Stimulated activated CD8-positive, alpha-beta memory T cell treated with anti-CD3 and anti-CD28 coated beads, Interleukin-12 subunit alpha, Interleukin-12 subunit beta, amount 100 ng/mL, for 1 hour (primary cell): Measurements from ENCODE around the gene LKAAEAR1.

Experiments used
- DNase-seq: peaks from one replicate; pipeline ENCODE4 v3.0.0-alpha.2; 2020; ENCODE audit warnings: low read depth

LKAAEAR1 gene

GRCh38 chr20:64065062-64065973, 18.9 kb downstream of the LKAAEAR1 start:
- no peak for DNase-seq

- DNase-seq, result no peak
Measured at GRCh38 chr20:64064145-64064698, 20.0 kb downstream of the LKAAEAR1 start.

DNA sequence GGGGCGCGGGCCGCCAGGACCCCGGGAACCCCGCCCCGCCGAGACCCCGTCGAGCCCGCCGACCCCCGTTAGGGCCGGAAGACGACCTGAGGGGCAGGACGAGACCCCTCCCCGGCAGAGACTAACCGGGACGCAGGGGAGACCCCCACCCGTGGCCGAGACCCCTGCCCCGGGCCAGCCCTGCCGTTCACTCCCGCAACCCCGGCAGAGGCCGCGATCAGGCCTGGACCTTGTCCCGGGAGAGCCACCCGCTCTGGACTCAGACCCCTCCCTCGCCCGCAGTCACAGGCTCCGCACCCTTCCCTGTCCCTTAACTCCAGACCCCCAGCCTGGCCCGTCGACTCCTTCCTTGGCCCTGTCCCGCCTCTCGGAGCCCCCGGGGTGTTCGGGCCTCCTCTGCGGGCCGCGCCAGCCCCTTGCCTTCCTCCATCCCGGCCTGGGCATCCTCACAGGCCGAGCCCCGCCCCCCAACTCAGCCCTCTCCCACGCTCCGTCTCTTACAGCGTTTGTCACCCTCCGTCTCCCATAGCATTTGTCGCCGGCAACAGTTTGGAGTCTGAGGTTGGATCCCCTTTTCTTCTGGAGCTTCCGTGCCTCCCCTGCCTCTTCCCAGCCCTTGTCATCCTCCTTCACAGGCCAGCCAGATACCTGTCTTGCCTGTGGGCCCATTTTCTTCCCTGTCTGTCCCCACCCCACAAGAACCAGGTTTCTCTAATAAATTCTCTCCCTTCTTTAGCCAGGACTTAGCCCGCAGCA, 20.6 kb downstream of the LKAAEAR1 start:
- no peak for DNase-seq

DNA sequence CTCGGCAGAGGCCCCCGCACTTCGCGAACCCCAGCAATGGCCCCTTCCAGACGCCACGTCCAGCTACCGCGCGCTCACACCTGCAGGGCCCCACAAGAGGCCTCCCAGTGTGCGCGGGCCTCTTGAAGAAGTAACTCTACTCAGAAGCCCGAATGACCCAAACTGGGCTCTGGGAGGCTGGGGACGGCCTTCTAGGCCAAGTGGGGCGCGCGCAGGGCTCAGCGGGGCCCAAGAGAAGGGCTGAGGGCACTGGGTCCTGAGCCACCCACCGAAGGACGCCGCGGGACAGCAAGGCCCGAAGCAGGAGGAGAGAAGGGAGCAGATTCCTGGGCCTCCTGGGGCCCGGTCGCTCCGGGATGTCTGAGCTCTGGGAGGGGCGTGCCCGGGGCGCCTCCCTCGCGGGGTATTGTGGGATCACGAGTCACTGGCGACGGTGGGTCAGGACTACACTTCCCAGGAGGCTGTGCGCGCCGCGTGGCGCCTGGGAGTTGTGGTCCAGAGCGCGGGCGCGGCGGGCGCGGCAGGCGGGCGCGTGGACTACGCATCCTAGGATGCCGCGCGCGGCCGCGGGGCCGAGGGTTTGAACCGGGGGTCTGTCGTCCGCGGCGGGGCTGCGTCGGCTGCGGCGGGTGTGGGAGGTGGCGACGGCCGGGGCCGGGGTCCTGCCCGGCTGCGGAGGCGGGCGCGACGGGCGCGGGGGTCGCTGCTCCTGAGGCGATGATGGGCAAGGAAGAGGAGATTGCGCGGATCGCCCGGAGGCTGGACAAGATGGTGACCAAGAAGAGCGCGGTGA, 21.4 kb downstream of the LKAAEAR1 start, which contains the start of gene TCEA2:
Gene TCEA2, plus strand, starts transcription at position 603 of the 793 bp plus-strand sequence. Its CDS starts 115 bp downstream, at position 718.
- peak; percentile 88 for DNase-seq

GRCh38 chr20:64062276-64062595, 22.0 kb downstream of the LKAAEAR1 start:
- DNase-seq, result no peak

DNA sequence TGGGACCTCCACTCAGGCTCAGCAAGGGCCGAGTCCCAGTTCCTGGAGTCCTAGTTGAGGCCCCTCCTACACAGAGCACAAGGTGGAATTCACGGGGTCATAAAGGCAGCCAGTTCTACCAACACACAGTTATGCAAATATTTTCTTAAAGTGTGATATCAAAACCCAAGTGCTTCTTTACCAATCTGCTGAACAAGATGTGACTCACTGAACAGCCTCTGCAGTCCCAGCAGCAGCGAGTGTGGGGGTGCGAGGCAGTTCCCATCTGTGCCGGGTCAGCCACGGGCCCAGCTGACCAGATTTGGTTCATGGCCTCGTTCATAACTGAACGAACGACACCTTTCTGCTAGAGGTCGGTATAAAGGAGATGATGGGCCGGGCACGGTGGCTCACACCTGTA, 25.7 kb downstream of the LKAAEAR1 start:
- no peak for DNase-seq

DNA sequence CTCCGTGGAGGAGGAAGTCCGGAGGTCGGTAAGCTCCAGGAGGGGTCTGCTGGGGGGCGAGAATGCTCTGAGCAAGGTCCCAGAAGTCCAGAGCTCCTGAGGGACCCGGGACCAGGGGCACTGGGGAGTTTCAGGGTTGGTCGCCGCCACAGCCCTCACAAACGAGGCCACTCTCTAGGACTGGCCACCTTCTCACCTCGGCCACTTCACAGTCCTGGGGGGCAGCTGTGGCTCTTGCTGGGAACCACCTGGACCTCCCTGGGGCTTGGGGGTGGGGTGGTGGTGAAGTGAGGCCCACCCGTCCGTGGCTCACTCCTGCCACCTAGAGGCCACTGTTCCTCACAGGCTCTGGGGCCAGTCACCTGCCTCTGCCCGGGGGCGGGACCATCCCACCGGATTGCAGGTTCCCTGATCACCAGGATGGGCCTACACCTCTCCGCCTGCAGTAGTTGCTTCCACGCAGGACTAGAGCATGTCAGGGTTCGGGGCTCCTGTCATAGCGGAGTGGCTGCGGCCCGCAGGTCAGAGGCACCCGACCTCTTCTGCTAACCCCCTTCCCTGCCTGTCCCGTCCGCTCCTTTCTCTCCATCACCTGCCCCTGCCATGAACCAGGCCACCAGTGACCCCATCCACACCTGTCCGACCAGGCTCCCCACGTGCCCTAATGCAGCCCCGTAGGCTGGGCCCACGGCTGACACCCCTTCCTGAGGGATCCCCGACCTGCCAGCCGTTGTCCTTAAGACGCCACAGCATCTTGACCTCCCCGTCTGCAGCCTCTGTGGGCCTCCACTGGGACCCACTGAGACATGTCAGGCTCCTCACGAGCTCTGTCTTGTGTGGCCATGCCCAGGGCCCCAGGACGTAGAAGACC, 26.3 kb downstream of the LKAAEAR1 start:
- DNase-seq, result peak; percentile 70

DNA sequence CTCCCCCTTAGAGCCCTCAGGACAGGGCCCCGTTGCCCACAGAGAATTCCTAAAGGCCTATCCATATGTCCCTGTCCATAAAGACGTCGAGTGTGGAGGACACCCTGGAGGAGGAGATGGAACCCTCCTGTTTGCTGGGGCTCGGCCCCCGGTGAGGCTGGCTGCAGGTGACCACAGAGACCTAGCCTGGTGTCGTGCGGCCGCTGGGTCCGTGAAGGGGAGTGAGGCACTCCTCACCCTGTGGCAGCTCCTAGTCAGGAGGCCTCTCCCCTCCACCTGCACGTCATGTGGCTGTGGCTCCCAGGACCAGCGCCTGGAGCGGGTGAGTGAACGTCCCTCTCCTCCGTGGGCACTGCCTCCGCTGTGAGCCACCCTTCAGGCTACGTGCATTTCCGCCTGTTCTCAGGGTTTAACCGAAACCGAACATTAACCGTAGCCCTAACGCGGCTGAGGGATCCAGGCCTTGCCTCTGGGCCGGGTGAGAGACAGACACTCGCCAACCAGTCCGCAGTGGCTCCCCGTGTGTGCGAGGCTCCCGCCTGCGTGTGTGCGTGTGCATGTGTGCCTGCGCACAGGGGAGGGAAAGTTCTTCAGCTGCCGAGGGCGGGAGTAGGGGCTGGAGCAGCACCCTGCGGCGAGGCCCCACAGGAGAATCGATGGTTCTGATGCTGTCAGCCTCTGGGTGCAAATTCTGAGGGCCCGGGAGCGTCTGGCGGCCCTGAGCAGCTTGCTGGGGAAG, 27.1 kb downstream of the LKAAEAR1 start:
- no peak for DNase-seq

DNA sequence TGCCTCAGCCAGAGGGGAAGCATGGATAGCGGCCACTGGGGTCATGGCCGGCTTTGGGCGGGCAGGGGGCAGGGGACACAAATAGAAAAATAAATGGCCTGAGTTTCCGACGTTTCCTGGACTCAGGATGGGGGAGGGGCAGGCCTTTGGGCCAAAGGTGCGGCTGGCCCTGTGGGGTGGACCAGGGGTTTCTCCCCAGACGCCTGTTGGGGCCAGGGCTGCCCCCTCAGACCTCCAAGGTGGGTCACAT, 27.6 kb downstream of the LKAAEAR1 start:
- no peak for DNase-seq

DNA sequence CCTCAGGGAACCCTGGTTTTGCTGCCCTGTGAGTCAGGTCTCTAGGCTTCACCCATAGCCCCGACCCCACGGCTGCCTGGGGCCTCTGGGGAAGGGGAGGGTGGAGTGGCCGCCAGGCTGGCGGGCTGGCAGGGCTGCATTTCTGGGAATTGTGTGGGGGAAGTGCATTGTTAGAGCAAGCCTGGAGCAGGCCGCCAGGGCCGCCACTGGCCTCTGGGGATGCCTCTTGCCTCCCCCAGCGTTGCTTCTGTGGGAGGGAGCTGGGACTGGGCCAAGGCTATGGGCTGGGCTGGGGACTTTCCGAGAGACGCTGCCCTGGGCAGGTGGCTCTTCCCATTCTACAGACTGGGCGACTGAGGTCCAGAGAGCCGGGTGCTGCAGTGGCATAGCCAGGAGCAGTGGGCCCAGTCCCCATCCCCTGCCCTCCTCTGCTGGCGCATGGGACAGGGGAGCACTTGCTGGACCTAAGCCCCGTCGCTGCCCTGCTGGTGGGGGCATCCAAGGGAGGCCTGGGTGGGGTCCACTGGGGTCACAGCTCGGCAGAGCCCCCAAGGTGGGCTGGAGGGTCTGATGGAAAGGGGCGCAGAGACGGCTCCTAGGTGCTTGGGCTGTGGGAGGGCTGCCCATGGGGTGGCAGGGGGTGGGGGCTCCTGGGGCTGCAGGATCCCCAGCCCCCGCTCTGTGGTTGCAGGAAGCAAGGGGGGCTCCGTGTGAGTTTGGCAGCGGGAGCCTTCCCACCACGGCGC, 28.1 kb downstream of the LKAAEAR1 start:
- DNase-seq, result no peak

GRCh38 chr20:64055396-64055892, 28.8 kb downstream of the LKAAEAR1 start:
- no peak for DNase-seq

GRCh38 chr20:64053841-64054661, 30.1 kb downstream of the LKAAEAR1 start:
- no peak for DNase-seq

DNA sequence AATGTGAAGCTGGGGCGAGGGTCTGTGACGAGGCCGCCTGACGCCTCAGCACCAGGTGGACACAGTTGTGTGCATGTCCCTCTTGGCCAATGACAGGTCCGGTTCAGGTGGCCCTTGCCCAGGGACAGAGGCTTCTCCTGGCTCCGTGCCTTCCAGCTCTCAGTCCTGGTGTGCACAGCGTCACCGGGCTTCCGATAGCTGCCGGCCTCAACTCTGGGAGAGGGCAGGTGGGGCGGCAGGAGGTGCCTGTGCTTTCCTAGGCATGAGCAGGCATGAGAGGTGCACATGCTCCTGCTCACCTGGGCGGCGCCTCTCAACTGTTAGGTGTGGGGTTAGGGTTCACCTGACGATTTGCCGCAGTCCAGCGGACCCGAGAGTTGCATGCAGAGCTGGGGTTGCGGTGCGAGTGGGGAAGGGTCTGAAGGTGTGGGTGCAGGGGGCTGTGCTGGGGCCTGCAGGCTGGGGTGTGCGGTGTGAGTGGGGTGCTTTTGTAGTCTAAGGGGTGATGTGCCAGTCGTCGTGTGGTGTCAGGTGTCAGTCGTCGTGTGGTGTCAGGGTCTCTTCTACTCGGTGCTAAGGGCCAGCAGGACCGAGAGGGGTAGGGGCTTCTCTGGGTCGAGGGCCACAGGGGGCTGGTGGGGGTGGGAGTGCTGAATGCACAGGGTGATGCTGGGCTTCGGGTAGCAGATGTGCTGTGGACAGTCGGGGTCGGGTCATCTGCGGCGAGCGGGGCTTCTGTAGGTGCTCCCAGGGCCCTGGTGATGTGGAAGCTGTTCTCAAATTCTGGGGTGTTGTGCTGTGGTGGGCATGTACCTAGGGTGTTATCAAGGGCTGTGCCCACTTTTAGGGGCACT, 31.0 kb downstream of the LKAAEAR1 start:
- DNase-seq, result no peak

DNA sequence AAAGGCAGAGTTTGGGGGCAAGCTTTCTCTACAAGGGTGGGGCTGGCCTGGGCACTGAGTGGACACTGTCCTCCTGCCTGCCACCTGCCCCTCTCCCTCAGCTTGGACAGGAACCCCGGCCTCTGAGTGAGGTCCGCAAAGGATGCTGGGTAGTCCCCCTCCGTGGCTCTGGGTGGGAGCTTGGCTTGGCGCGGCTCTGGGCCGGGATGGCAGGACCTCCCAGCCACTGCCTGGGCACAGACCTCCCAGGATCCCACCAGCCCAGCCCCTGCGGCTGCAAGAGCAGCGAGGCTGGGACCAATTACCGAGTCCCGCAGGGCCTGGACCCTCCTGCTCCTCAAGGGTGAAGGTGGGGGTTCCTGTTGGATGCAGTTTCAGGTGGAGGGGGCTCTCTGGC, 31.9 kb downstream of the LKAAEAR1 start:
- no peak for DNase-seq

DNA sequence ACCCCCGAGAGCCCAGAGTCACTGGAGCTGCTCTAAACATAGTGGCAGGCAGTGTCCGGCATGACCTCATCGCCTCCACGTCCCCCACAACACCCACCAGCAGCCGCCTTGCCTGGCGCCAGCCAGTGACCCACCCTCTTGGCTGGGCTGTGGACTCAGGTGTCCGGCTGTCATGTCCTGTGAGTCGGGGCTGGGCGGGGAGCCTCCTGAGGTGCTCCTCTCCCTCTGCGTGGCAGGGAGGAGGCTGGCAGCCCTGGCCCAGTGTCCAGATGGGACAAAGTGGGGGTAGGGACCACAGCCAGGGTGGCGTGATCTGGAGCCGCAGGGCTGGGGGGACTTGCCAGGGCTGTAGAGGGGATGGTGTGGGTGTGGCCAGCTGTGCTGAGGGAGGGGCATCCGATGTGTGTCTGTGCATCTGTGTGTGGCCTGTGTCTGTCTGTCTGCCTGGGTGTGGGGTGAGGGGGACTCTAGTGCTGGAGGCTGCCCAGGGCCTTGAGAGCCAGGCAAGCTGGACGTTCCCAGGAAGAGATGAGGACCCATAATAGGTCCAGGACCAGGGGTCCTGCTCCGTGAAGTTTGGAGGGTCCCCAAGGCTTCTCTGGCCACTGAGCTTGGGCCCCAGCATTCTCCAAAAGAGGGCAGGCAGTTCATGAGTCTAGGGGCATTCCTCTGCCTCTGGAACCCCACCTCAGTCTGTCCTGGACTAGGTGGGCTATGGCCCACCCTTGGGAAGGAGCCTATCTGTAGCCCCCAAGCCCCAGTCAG, 32.5 kb downstream of the LKAAEAR1 start:
- DNase-seq, result no peak

DNA sequence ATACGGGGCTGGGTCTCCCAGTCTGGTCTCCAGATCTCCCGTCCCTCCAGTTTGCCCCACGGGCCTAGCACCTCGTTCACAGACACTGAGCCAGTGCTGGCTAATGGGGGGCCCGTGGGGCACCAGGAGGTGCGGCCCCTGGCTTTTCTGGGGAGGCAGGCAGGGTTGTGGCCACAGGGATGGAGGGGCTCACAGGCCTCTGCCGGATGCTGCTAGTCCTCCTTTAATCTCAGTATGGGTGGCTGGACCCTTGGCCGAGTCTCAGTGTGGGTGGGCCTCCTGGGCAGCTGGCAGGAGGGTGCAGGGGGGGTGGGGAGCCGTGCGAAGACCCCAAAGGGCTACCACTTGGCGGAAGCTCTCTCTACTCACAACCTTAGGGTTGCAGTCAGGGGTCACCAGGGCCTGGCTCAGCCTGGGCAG, 33.2 kb downstream of the LKAAEAR1 start:
- DNase-seq, result no peak
